Measurements from ENCODE around the gene CFTR.

Gene CFTR

GRCh38 chr7:117596134-117596533 lies 116.3 kb downstream of the CFTR start:
- Histone ChIP-seq H3K36me3 (ENCODE audit: low read length) (no peaks in the 10 kb centered on the region), H3F3A (ENCODE audit: insufficient read depth) (no peaks in the 10 kb centered on the region), H3K9me3 (ENCODE audit: insufficient read depth, low read length) (no peaks in the 10 kb centered on the region), H4K20me1 (ENCODE audit: low read depth, low read length) (no peaks in the 10 kb centered on the region), H3K27ac (ENCODE audit: low read depth, low read length) (no peak overlapping the region), H3K9ac (ENCODE audit: low read length) (no peak overlapping the region), H3K4me2 (ENCODE audit: low read depth, low read length, poor library complexity, severe bottlenecking) (no peak overlapping the region), H2AFZ (ENCODE audit: low read depth, low read length, severe bottlenecking) (no peak overlapping the region), H3K9me2 (replicated peaks; ENCODE audit: insufficient read depth, low read length) (no peaks in the 10 kb centered on the region), H3K27me3 (ENCODE audit: low read length) (no peaks in the 10 kb centered on the region), H3K79me2 (ENCODE audit: insufficient read depth, low read length) (no peaks in the 10 kb centered on the region), H3K4me3 (ENCODE audit: insufficient read depth, low read length, poor library complexity, severe bottlenecking) (no peak overlapping the region)
- TF ChIP-seq, protein P1, sequence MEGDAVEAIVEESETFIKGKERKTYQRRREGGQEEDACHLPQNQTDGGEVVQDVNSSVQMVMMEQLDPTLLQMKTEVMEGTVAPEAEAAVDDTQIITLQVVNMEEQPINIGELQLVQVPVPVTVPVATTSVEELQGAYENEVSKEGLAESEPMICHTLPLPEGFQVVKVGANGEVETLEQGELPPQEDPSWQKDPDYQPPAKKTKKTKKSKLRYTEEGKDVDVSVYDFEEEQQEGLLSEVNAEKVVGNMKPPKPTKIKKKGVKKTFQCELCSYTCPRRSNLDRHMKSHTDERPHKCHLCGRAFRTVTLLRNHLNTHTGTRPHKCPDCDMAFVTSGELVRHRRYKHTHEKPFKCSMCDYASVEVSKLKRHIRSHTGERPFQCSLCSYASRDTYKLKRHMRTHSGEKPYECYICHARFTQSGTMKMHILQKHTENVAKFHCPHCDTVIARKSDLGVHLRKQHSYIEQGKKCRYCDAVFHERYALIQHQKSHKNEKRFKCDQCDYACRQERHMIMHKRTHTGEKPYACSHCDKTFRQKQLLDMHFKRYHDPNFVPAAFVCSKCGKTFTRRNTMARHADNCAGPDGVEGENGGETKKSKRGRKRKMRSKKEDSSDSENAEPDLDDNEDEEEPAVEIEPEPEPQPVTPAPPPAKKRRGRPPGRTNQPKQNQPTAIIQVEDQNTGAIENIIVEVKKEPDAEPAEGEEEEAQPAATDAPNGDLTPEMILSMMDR (IDR thresholded peaks at IDR 0.05; ENCODE audit: insufficient read depth, low read length, poor library complexity, severe bottlenecking): no peak
- TF ChIP-seq EZH2phosphoT487 (conservative IDR thresholded peaks at IDR 0.05; ENCODE audit: low read length): no peak

DNA sequence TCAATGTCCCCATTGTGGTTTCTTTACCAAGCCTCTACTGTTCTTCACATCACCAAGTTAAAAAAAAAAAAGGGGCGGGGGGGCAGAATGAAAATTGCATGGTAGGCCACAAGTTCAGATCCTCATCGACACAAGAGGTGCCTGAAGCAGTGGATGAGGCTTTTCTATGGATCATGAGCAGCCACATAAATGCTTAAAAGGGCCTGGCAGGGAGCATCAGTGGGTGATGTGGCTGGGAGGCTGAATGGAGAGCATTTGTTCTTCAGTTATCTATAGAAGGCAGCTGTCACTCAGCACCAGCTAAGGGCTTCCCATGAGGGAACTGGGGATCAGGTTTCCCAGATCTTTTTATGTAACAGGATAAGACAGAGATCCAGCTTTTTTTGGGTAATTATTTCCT lies 117.9 kb downstream of the CFTR start:
- H3K4me3 ChIP-seq (ENCODE audit: insufficient read depth, low read length, poor library complexity, severe bottlenecking): no peak overlapping the region
- no peak overlapping the region for H3K4me2 ChIP-seq (ENCODE audit: low read depth, low read length, poor library complexity, severe bottlenecking)
- H3K9ac ChIP-seq (ENCODE audit: low read length): no peak overlapping the region
- H3K9me2 ChIP-seq (replicated peaks; ENCODE audit: insufficient read depth, low read length): no peaks in the 10 kb centered on the region
- no peaks in the 10 kb centered on the region for H3K36me3 ChIP-seq (ENCODE audit: low read length)
- H3K27ac ChIP-seq (ENCODE audit: low read depth, low read length): no peak overlapping the region
- no peaks in the 10 kb centered on the region for H3K27me3 ChIP-seq (ENCODE audit: low read length)
- H4K20me1 ChIP-seq (ENCODE audit: low read depth, low read length): no peaks in the 10 kb centered on the region
- H3K9me3 ChIP-seq (ENCODE audit: insufficient read depth, low read length): no peaks in the 10 kb centered on the region
- H3K79me2 ChIP-seq (ENCODE audit: insufficient read depth, low read length): no peaks in the 10 kb centered on the region
- no peak for TF ChIP-seq EZH2phosphoT487 (conservative IDR thresholded peaks at IDR 0.05; ENCODE audit: low read length)
- TF ChIP-seq, protein P1 (IDR thresholded peaks at IDR 0.05; ENCODE audit: insufficient read depth, low read length, poor library complexity, severe bottlenecking): no peak
- H3F3A ChIP-seq (ENCODE audit: insufficient read depth): no peaks in the 10 kb centered on the region
- H2AFZ ChIP-seq (ENCODE audit: low read depth, low read length, severe bottlenecking): no peak overlapping the region

DNA sequence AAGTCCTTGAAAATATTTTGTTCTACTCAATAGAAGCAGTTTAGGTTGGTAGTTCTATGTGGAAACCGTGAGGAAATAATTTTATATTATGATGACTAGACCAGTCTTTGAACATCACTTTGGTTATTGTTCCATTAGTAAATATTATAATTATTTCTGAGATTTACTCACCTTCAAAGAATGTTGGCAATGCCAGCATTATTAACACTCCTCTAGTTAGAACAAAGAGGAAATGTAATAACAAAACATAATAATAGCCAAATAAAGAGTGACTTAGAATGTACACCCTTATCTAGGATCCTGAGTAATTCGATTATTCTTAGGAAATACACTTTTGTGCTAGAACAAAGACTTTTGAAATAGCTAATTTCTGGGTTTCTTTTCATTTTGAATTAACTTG lies 121.1 kb downstream of the CFTR start:
- Histone ChIP-seq H4K20me1 (ENCODE audit: low read depth, low read length) (no peaks in the 10 kb centered on the region), H3K79me2 (ENCODE audit: insufficient read depth, low read length) (no peaks in the 10 kb centered on the region), H3K27ac (ENCODE audit: low read depth, low read length) (no peak overlapping the region), H3K27me3 (ENCODE audit: low read length) (no peaks in the 10 kb centered on the region), H3K9me3 (ENCODE audit: insufficient read depth, low read length) (no peaks in the 10 kb centered on the region), H3K4me3 (ENCODE audit: insufficient read depth, low read length, poor library complexity, severe bottlenecking) (no peak overlapping the region), H3K9me2 (replicated peaks; ENCODE audit: insufficient read depth, low read length) (no peaks in the 10 kb centered on the region), H3K9ac (ENCODE audit: low read length) (no peak overlapping the region), H3K36me3 (ENCODE audit: low read length) (no peaks in the 10 kb centered on the region), H2AFZ (ENCODE audit: low read depth, low read length, severe bottlenecking) (no peak overlapping the region), H3K4me2 (ENCODE audit: low read depth, low read length, poor library complexity, severe bottlenecking) (no peak overlapping the region), H3F3A (ENCODE audit: insufficient read depth) (no peaks in the 10 kb centered on the region)
- TF ChIP-seq EZH2phosphoT487 (conservative IDR thresholded peaks at IDR 0.05; ENCODE audit: low read length): no peak
- TF ChIP-seq, protein P1 (IDR thresholded peaks at IDR 0.05; ENCODE audit: insufficient read depth, low read length, poor library complexity, severe bottlenecking): no peak
